ENCODE measurements around the gene OR5L1. TPM values are rescaled to one million over a fixed set of nuclear protein-coding genes. Genes with fewer than 3 reads are reported as not detected.

Gene OR5L1
- total RNA-seq, 1 donor from 2014 or later, result not detected

- Histone ChIP-seq H3K9me3 (no peaks in the 10 kb centered on the region), H3K27me3 (no peaks in the 10 kb centered on the region), H3K4me3 (no peak overlapping the region), H3K36me3 (no peaks in the 10 kb centered on the region), H3K4me1 (no peaks in the 10 kb centered on the region), H3K27ac (no peak overlapping the region)
- intact Hi-C loops (cut with DNase I), result no loop called here
- TF ChIP-seq POLR2A (IDR thresholded peaks at IDR 0.05) (no peak), CTCF (IDR thresholded peaks at IDR 0.05) (no peak), POLR2AphosphoS5 (IDR thresholded peaks at IDR 0.05; ENCODE audit: insufficient read depth in 1 of 2, low read depth in 1 of 2) (no peak)
- DNase-seq (ENCODE audit: extremely low spot score in 2 of 2), result no peak
These were observed 4.9 kb upstream of the OR5L1 start for GRCh38 chr11:55806248-55806647.

GRCh38 chr11:55819330-55819729, 8.2 kb downstream of the OR5L1 start, which contains the start of gene OR5D18:
Gene OR5D18 (plus strand): TSS chr11:55819630. CDS start chr11:55819630, 0 bp downstream.
- DNase-seq (ENCODE audit: extremely low spot score in 2 of 2), result no peak
- no peaks in the 10 kb centered on the region for H3K36me3 ChIP-seq
- H3K9me3 ChIP-seq, result no peaks in the 10 kb centered on the region
- H3K4me3 ChIP-seq, result no peak within 1 kb of the TSS
- no peaks in the 10 kb centered on the region for H3K4me1 ChIP-seq
- H3K27me3 ChIP-seq, result no peaks in the 10 kb centered on the region
- TF ChIP-seq POLR2AphosphoS5 (IDR thresholded peaks at IDR 0.05; ENCODE audit: insufficient read depth in 1 of 2, low read depth in 1 of 2), result no peak
- no peak for TF ChIP-seq POLR2A (IDR thresholded peaks at IDR 0.05)
- TF ChIP-seq CTCF (IDR thresholded peaks at IDR 0.05), result no peak
- intact Hi-C loops (cut with DNase I), result no loop called here
- H3K27ac ChIP-seq, result no peak within 1 kb of the TSS

DNA sequence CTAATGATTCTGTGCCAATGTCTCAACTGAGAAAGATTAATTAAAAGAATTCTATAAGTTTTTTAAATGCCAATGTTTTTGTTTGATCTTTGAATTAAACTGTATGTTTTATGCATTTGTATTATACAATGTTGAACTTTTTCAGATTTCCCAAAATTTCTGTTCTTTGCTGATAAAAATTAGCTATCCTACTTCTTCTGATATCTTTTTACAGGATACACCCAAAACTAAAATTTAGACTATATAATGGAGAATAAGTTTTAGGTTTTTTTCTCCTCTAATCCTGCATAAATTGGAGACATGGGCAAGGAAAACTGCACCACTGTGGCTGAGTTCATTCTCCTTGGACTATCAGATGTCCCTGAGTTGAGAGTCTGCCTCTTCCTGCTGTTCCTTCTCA, 15.8 kb downstream of the OR5L1 start, which contains the start of gene OR5L2:
Gene OR5L2 (plus strand): TSS at position 301 of the 400 bp plus-strand sequence. CDS start 0 bp downstream, at position 301.
- H3K9me3 ChIP-seq, result no peaks in the 10 kb centered on the region
- no peaks in the 10 kb centered on the region for H3K36me3 ChIP-seq
- DNase-seq (ENCODE audit: extremely low spot score in 2 of 2), result no peak
- no peak within 1 kb of the TSS for H3K4me3 ChIP-seq
- intact Hi-C loops (cut with DNase I), result no loop called here
- H3K27me3 ChIP-seq, result no peaks in the 10 kb centered on the region
- TF ChIP-seq CTCF (IDR thresholded peaks at IDR 0.05), result no peak
- TF ChIP-seq POLR2A (IDR thresholded peaks at IDR 0.05), result no peak
- no peak for TF ChIP-seq POLR2AphosphoS5 (IDR thresholded peaks at IDR 0.05; ENCODE audit: insufficient read depth in 1 of 2, low read depth in 1 of 2)
- no peaks in the 10 kb centered on the region for H3K4me1 ChIP-seq
- no peak within 1 kb of the TSS for H3K27ac ChIP-seq

DNA sequence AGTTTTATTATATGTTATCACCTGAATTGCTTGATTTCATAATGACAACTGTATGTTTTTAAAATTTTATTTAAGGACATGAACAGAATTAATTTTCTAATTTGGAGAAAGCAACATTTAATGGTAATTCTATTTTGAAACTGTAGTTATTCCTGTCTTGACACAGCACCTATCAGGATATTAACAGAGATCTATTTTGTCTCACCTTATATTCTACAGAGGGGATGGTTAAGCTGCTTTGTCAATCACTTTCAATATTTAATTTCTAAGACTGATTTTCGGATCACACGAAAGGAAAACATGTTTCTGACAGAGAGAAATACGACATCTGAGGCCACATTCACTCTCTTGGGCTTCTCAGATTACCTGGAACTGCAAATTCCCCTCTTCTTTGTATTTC, 27.3 kb downstream of the OR5L1 start, which contains the start of gene OR5D16:
Gene OR5D16 (plus strand): TSS at position 301 of the 400 bp plus-strand sequence. CDS start 0 bp downstream, at position 301.
- Histone ChIP-seq H3K4me1 (no peaks in the 10 kb centered on the region), H3K27me3 (no peaks in the 10 kb centered on the region), H3K27ac (no peak within 1 kb of the TSS), H3K36me3 (no peaks in the 10 kb centered on the region), H3K9me3 (no peaks in the 10 kb centered on the region), H3K4me3 (no peak within 1 kb of the TSS)
- intact Hi-C loops (cut with DNase I), result no loop called here
- DNase-seq (ENCODE audit: extremely low spot score in 2 of 2), result no peak
- no peak for TF ChIP-seq POLR2AphosphoS5 (IDR thresholded peaks at IDR 0.05; ENCODE audit: insufficient read depth in 1 of 2, low read depth in 1 of 2)
- no peak for TF ChIP-seq CTCF (IDR thresholded peaks at IDR 0.05)
- TF ChIP-seq POLR2A (IDR thresholded peaks at IDR 0.05), result no peak

GRCh38 chr11:55847453-55847852, 36.3 kb downstream of the OR5L1 start:
- TF ChIP-seq CTCF (IDR thresholded peaks at IDR 0.05), result no peak
- TF ChIP-seq POLR2AphosphoS5 (IDR thresholded peaks at IDR 0.05; ENCODE audit: insufficient read depth in 1 of 2, low read depth in 1 of 2), result no peak
- TF ChIP-seq POLR2A (IDR thresholded peaks at IDR 0.05), result no peak
- Histone ChIP-seq H3K4me1 (no peaks in the 10 kb centered on the region), H3K4me3 (no peak overlapping the region), H3K9me3 (no peaks in the 10 kb centered on the region), H3K27me3 (no peaks in the 10 kb centered on the region), H3K27ac (no peak overlapping the region), H3K36me3 (no peaks in the 10 kb centered on the region)
- intact Hi-C loops (cut with DNase I), result no loop called here
- no peak for DNase-seq (ENCODE audit: extremely low spot score in 2 of 2)
